Measurements from ENCODE around the gene ADGRG2.

DNA sequence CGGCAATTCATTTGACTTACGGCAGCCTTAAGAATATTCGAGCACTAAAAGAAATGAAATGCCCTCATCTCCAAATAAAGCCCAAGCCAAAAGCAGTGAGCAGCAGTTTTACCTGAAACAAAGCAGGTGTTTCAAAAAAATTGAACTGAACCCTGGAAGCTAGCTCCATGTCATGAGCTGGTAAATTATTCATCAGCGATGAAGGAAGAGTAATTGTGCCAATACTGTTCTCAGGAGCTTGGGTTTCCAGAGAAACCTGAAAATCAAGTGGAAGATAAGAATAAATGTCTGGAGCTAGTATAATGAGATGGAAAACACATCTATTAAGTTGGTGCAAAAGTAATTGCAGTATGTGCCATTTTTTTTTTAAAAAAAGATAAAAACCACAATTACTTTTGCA is 114.4 kb downstream of the ADGRG2 start:
- TF ChIP-seq POLR2A (IDR thresholded peaks at IDR 0.05), result no peak
- TF ChIP-seq, protein P1, sequence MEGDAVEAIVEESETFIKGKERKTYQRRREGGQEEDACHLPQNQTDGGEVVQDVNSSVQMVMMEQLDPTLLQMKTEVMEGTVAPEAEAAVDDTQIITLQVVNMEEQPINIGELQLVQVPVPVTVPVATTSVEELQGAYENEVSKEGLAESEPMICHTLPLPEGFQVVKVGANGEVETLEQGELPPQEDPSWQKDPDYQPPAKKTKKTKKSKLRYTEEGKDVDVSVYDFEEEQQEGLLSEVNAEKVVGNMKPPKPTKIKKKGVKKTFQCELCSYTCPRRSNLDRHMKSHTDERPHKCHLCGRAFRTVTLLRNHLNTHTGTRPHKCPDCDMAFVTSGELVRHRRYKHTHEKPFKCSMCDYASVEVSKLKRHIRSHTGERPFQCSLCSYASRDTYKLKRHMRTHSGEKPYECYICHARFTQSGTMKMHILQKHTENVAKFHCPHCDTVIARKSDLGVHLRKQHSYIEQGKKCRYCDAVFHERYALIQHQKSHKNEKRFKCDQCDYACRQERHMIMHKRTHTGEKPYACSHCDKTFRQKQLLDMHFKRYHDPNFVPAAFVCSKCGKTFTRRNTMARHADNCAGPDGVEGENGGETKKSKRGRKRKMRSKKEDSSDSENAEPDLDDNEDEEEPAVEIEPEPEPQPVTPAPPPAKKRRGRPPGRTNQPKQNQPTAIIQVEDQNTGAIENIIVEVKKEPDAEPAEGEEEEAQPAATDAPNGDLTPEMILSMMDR (IDR thresholded peaks at IDR 0.05), result no peak

Measured in Peyer's patch (tissue), 4 donors.